ENCODE data around the gene SEC14L3. TPM values are rescaled to one million over a fixed set of nuclear protein-coding genes. Genes with fewer than 3 reads are reported as not detected.

The SEC14L3 gene
- polyA plus RNA-seq, 1 donor = 0.06 TPM

- no peak for DNase-seq
- no CpG with 5 or more reads among the region's 3 CpGs for WGBS (ENCODE audit: insufficient coverage, low lambda C conversion rate)
- H3K27me3 ChIP-seq (ENCODE audit: control insufficient read depth, insufficient read depth, low read length) = no peaks in the 10 kb centered on the region
- no peak overlapping the region for H3K4me3 ChIP-seq (ENCODE audit: low read length)
- no peak overlapping the region for H3K27ac ChIP-seq (ENCODE audit: low read length)
- H3K4me1 ChIP-seq (ENCODE audit: control insufficient read depth, insufficient read depth, low read length) = peaks cover 13% of the 10 kb centered on the region
- H3K9me3 ChIP-seq (ENCODE audit: control insufficient read depth, low read depth, low read length) = no peaks in the 10 kb centered on the region
- H3K36me3 ChIP-seq (ENCODE audit: control insufficient read depth, insufficient read depth, low read length) = no peaks in the 10 kb centered on the region
Observed at GRCh38 chr22:30447656-30448055, 24.2 kb downstream of the SEC14L3 start.

DNA sequence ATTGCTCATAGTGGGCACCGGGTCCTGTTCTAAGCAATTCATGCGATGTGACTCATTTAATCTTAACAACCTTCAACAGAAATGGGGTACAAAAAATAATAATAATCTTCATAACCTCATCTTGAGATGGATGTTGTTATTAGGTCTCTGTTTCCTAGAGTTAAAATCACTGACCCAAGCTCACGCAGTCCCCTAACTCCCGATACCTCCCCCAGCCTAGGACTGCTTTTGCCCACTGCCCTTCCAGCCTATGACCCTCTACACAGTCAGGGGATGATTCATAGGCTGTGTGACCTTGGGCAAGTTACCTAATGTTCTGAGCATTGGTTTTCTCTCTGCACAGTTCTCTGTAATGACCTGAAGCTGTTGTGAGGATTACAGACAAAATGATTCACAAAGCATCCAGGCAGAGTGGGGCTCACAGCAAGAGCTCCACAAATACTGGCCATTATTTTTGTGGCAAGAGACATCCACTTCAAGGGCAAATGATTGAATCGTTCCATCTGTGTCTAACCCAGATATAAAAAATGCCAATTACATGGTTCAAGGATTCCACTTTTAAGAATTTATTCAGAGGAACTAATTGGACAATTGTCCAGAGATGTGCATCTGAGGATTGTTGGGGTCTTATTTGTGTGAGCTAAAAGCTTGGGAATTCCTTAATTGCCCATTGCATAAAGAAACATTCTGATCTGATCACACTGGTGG, 26.2 kb downstream of the SEC14L3 start:
- no peaks in the 10 kb centered on the region for H3K36me3 ChIP-seq (ENCODE audit: control insufficient read depth, insufficient read depth, low read length)
- no peak for DNase-seq
- no peaks in the 10 kb centered on the region for H3K9me3 ChIP-seq (ENCODE audit: control insufficient read depth, low read depth, low read length)
- H3K27me3 ChIP-seq (ENCODE audit: control insufficient read depth, insufficient read depth, low read length) = no peaks in the 10 kb centered on the region
- no peak overlapping the region for H3K27ac ChIP-seq (ENCODE audit: low read length)
- WGBS (ENCODE audit: insufficient coverage, low lambda C conversion rate) = no CpG with 5 or more reads among the region's 5 CpGs
- H3K4me1 ChIP-seq (ENCODE audit: control insufficient read depth, insufficient read depth, low read length) = peaks cover under 1% of the 10 kb centered on the region
- no peak overlapping the region for H3K4me3 ChIP-seq (ENCODE audit: low read length)

DNA sequence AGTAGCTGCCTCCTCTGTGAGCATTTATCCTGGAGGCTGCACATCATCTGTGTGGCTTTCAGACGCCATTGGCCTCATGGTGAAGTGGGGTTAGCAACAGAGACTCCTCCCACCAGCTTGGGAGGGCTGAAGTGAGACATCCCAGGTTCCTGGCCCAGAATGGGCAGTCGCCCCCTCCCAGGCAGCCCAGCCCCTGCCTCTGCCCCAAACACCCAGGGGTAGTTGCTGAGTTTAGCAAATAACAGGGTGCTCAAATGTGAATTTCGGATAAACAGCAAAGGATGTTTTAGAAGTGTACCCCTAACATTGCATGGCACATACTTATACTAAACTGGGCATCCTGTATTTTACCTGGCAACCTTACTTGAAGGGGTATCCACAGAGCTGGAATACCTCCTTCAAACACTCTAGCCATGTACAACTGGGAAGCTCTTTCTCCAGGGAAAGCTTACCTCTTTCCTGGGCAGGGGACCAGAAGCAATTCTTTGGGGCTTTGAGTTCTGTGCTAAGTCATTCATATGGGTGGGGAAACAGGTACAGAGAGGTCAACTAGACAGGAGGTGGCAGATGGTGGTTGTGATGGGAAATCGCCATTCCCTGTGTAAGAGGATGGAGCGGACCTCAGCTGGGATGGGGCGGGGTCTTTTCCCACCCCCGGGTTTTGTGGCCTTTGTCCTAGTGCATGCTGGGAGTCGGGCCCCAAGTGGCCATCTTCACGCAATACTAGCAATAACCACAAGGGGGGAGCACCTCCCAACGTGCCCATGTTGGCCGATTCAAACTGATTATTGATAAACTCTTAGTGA, 27.0 kb downstream of the SEC14L3 start:
- DNase-seq = peak in 1 of 2 donors; percentile 48
- Histone ChIP-seq H3K27ac (ENCODE audit: low read length) (no peak overlapping the region), H3K4me1 (ENCODE audit: control insufficient read depth, insufficient read depth, low read length) (no peaks in the 10 kb centered on the region), H3K4me3 (ENCODE audit: low read length) (no peak overlapping the region), H3K27me3 (ENCODE audit: control insufficient read depth, insufficient read depth, low read length) (no peaks in the 10 kb centered on the region), H3K36me3 (ENCODE audit: control insufficient read depth, insufficient read depth, low read length) (no peaks in the 10 kb centered on the region), H3K9me3 (ENCODE audit: control insufficient read depth, low read depth, low read length) (no peaks in the 10 kb centered on the region)
- WGBS (ENCODE audit: insufficient coverage, low lambda C conversion rate) = 0% methylated on average over 2 of the region's 11 CpGs

GRCh38 chr22:30441088-30441487, 30.7 kb downstream of the SEC14L3 start:
- Histone ChIP-seq H3K36me3 (ENCODE audit: control insufficient read depth, insufficient read depth, low read length) (no peaks in the 10 kb centered on the region), H3K4me3 (ENCODE audit: low read length) (no peak overlapping the region), H3K27ac (ENCODE audit: low read length) (no peak overlapping the region), H3K27me3 (ENCODE audit: control insufficient read depth, insufficient read depth, low read length) (no peaks in the 10 kb centered on the region), H3K4me1 (ENCODE audit: control insufficient read depth, insufficient read depth, low read length) (no peaks in the 10 kb centered on the region), H3K9me3 (ENCODE audit: control insufficient read depth, low read depth, low read length) (no peaks in the 10 kb centered on the region)
- no peak for DNase-seq
- WGBS (ENCODE audit: insufficient coverage, low lambda C conversion rate) = no CpG with 5 or more reads among the region's 9 CpGs

DNA sequence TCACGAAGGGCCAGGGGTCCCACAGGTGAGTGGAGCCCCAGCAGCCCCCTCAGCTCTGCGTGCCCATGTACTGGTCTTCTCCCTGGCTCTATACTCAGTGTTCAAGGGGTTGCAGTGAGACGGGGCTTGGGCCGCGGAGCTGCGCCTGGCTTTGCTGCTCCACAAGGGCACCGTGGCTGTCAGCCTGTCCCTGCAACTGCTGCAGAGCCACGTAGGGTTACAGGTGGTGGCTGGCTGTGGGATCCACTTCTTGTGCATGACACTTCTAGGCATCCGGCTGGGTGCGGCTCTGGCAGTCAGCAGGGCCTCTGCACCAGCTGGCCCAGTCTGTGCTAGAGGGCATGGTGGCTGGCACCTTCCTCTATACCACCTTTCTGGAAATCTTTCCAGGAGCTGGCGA, 32.0 kb downstream of the SEC14L3 start:
- H3K27me3 ChIP-seq (ENCODE audit: control insufficient read depth, insufficient read depth, low read length) = no peaks in the 10 kb centered on the region
- peaks cover 5% of the 10 kb centered on the region for H3K4me1 ChIP-seq (ENCODE audit: control insufficient read depth, insufficient read depth, low read length)
- WGBS (ENCODE audit: insufficient coverage, low lambda C conversion rate) = no CpG with 5 or more reads among the region's 11 CpGs
- H3K4me3 ChIP-seq (ENCODE audit: low read length) = no peak overlapping the region
- H3K36me3 ChIP-seq (ENCODE audit: control insufficient read depth, insufficient read depth, low read length) = no peaks in the 10 kb centered on the region
- no peak overlapping the region for H3K27ac ChIP-seq (ENCODE audit: low read length)
- H3K9me3 ChIP-seq (ENCODE audit: control insufficient read depth, low read depth, low read length) = no peaks in the 10 kb centered on the region
- no peak for DNase-seq

DNA sequence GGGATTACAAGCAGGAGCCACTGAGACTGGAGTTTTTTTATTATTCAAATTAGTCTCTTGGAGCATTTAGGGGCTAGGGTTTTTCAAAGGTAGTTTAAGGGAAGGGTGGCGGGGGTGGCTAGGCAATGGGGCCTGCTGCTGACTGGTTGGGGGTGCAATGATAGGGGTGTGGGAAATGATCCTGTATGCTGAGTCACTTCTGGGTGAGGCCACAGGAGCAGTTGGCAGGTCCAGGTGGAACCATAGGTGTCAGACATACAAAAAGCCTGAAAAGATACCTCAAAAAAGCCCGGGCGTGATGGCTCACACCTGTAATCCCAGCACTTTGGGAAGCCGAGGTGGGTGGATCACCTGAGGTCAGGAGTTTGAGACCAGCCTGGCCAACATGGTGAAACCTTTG, 32.6 kb downstream of the SEC14L3 start:
- Histone ChIP-seq H3K27ac (ENCODE audit: low read length) (no peak overlapping the region), H3K9me3 (ENCODE audit: control insufficient read depth, low read depth, low read length) (no peaks in the 10 kb centered on the region), H3K4me3 (ENCODE audit: low read length) (no peak overlapping the region), H3K36me3 (ENCODE audit: control insufficient read depth, insufficient read depth, low read length) (no peaks in the 10 kb centered on the region), H3K27me3 (ENCODE audit: control insufficient read depth, insufficient read depth, low read length) (no peaks in the 10 kb centered on the region), H3K4me1 (ENCODE audit: control insufficient read depth, insufficient read depth, low read length) (peaks cover 7% of the 10 kb centered on the region)
- WGBS (ENCODE audit: insufficient coverage, low lambda C conversion rate) = no CpG with 5 or more reads among the region's 4 CpGs
- DNase-seq = no peak

- no peaks in the 10 kb centered on the region for H3K9me3 ChIP-seq (ENCODE audit: control insufficient read depth, low read depth, low read length)
- H3K4me1 ChIP-seq (ENCODE audit: control insufficient read depth, insufficient read depth, low read length) = peaks cover 12% of the 10 kb centered on the region
- no peaks in the 10 kb centered on the region for H3K36me3 ChIP-seq (ENCODE audit: control insufficient read depth, insufficient read depth, low read length)
- DNase-seq = no peak
- no peaks in the 10 kb centered on the region for H3K27me3 ChIP-seq (ENCODE audit: control insufficient read depth, insufficient read depth, low read length)
- H3K27ac ChIP-seq (ENCODE audit: low read length) = no peak overlapping the region
- H3K4me3 ChIP-seq (ENCODE audit: low read length) = no peak overlapping the region
- 67% methylated on average over 1 of the region's 3 CpGs for WGBS (ENCODE audit: insufficient coverage, low lambda C conversion rate)
Observed at GRCh38 chr22:30438559-30438958, 33.3 kb downstream of the SEC14L3 start.

GRCh38 chr22:30436196-30436595, 35.6 kb downstream of the SEC14L3 start:
- Histone ChIP-seq H3K27me3 (ENCODE audit: control insufficient read depth, insufficient read depth, low read length) (no peaks in the 10 kb centered on the region), H3K4me3 (ENCODE audit: low read length) (no peak overlapping the region), H3K9me3 (ENCODE audit: control insufficient read depth, low read depth, low read length) (no peaks in the 10 kb centered on the region), H3K27ac (ENCODE audit: low read length) (no peak overlapping the region), H3K4me1 (ENCODE audit: control insufficient read depth, insufficient read depth, low read length) (peaks cover 28% of the 10 kb centered on the region), H3K36me3 (ENCODE audit: control insufficient read depth, insufficient read depth, low read length) (no peaks in the 10 kb centered on the region)
- WGBS (ENCODE audit: insufficient coverage, low lambda C conversion rate) = no CpG with 5 or more reads among the region's 2 CpGs
- DNase-seq = no peak

- Histone ChIP-seq H3K36me3 (ENCODE audit: control insufficient read depth, insufficient read depth, low read length) (no peaks in the 10 kb centered on the region), H3K4me3 (ENCODE audit: low read length) (no peak overlapping the region), H3K27ac (ENCODE audit: low read length) (no peak overlapping the region), H3K9me3 (ENCODE audit: control insufficient read depth, low read depth, low read length) (no peaks in the 10 kb centered on the region), H3K4me1 (ENCODE audit: control insufficient read depth, insufficient read depth, low read length) (peaks cover 28% of the 10 kb centered on the region), H3K27me3 (ENCODE audit: control insufficient read depth, insufficient read depth, low read length) (no peaks in the 10 kb centered on the region)
- DNase-seq = no peak
- WGBS (ENCODE audit: insufficient coverage, low lambda C conversion rate) = no CpG with 5 or more reads among the region's 6 CpGs
Observed at GRCh38 chr22:30435674-30436126, 36.1 kb downstream of the SEC14L3 start.

GRCh38 chr22:30434843-30435242, 37.0 kb downstream of the SEC14L3 start:
- Histone ChIP-seq H3K36me3 (ENCODE audit: control insufficient read depth, insufficient read depth, low read length) (no peaks in the 10 kb centered on the region), H3K4me3 (ENCODE audit: low read length) (no peak overlapping the region), H3K27ac (ENCODE audit: low read length) (no peak overlapping the region), H3K4me1 (ENCODE audit: control insufficient read depth, insufficient read depth, low read length) (peaks cover 28% of the 10 kb centered on the region), H3K9me3 (ENCODE audit: control insufficient read depth, low read depth, low read length) (no peaks in the 10 kb centered on the region), H3K27me3 (ENCODE audit: control insufficient read depth, insufficient read depth, low read length) (no peaks in the 10 kb centered on the region)
- DNase-seq = no peak
- WGBS (ENCODE audit: insufficient coverage, low lambda C conversion rate) = no CpG with 5 or more reads among the region's 1 CpG

All from large intestine (tissue), 3 donors.